ENCODE results near the gene NPHP4. TPM values are rescaled to one million over a fixed set of nuclear protein-coding genes. Genes with fewer than 3 reads are reported as not detected.

Gene NPHP4
- total RNA-seq, 1 experiment from 2014 or later, result 20.0 TPM

DNA sequence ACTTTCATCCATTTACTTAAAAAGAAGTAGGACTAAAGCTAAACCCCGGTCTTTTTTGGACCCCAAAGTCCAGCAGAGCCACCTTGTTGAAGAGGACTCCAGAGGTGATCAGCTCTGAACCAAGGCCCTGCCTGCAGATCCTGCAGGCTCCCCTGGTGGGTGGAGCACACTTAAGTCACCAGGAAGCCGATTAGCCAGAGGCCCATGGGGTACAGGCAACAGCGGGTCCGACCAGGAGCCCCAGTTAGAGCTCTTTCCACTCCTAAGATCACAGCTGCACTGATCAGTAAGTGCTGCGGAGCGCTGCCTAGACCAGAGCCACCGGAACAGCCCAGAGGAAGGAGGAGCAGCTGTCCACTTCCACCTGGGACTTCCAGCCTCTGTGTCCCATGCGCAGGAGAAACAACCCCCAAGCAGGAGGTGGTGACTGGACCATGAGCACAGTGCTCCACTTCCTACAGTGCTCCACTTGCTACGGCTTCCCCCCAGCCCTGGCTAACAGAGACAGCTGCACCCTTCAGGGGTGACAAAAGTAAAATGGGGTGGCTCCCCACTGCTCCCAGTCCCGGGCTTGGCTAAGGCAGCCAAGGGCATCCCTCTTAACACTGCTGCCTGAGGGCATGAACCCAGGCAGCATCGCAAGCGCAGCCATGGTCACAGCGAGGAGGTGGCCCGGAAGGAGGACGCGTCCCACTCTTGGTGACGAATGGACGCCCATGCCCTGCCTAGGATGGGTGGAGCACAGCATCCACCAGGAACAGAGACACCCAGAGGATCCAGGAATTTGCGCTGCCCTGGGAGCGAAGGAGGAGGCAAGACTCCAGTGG lies 58.0 kb downstream of the NPHP4 start:
- no peaks in the 10 kb centered on the region for H3K4me1 ChIP-seq (ENCODE audit: control insufficient read depth in 1 of 2, insufficient read depth in 2 of 2, low read length in 2 of 2)
- H3K79me2 ChIP-seq (ENCODE audit: insufficient read depth, low read length), result no peaks in the 10 kb centered on the region
- intact Hi-C loops (cut with micrococcal nuclease), result no loop called here
- no TSS peak for BruUV-seq (replicated peaks)
- H3K36me3 ChIP-seq (ENCODE audit: control insufficient read depth in 1 of 2, insufficient read depth in 2 of 2, low read length in 2 of 2), result peaks cover 0 to 2% of the 10 kb centered on the region in 2 experiments; a peak in 1 of 4 replicates
- H3K4me3 ChIP-seq (replicated peaks in 1 of 2; ENCODE audit: low read depth in 1 of 2, low read length in 2 of 2), result no peak overlapping the region
- DNase-seq (ENCODE audit: low read depth, low spot score), result no peak
- CTCF ChIA-PET, result no interaction called here
- H3K4me2 ChIP-seq (ENCODE audit: low read length), result no peak overlapping the region
- POLR2A ChIA-PET, result no interaction called here
- H4K20me1 ChIP-seq (ENCODE audit: insufficient read depth), result no peaks in the 10 kb centered on the region
- RAD21 ChIA-PET (ENCODE audit: low non-redundant PET in 1 of 2, low total read pairs in 2 of 2, uncharacterized antibody in 2 of 2, unreplicated experiment in 2 of 2), result no interaction called here
- no peak for ATAC-seq
- H3K9ac ChIP-seq (ENCODE audit: low read length), result no peak overlapping the region
- no peak overlapping the region for H3K27ac ChIP-seq (ENCODE audit: low read depth, low read length)
- no peak for TF ChIP-seq EZH2phosphoT487 (IDR thresholded peaks at IDR 0.05; ENCODE audit: borderline replicate concordance)
- H3K9me2 ChIP-seq (ENCODE audit: insufficient read depth), result no peaks in the 10 kb centered on the region
- no peaks in the 10 kb centered on the region for H3K27me3 ChIP-seq (ENCODE audit: insufficient read depth, low read length)
- no peaks in the 10 kb centered on the region for H3K9me3 ChIP-seq (ENCODE audit: control insufficient read depth in 1 of 2, insufficient read depth in 1 of 2, low read depth in 1 of 2, low read length in 2 of 2)
- no peak overlapping the region for H2AFZ ChIP-seq (ENCODE audit: low read depth, low read length, poor library complexity, severe bottlenecking)

DNA sequence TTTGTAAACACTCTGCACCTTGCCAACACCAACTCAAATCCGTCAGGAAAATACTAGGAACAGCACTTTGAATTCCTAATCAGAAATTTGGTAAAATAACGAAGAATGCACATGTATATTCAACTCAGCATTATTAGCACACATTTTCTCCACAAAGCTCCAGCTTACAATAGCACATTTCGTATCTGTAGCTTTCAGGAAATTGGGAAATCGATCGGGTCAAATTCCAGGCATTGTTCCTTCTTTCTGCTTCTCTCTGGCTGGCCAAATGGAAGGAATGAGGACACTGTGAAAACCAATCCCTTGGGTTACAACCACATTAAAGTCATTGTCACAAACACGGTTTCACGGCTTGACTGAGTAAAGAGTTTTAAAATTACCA lies 58.6 kb downstream of the NPHP4 start:
- H3K27ac ChIP-seq (ENCODE audit: low read depth, low read length), result no peak overlapping the region
- no peaks in the 10 kb centered on the region for H3K9me2 ChIP-seq (ENCODE audit: insufficient read depth)
- H3K4me3 ChIP-seq (replicated peaks in 1 of 2; ENCODE audit: low read depth in 1 of 2, low read length in 2 of 2), result no peak overlapping the region
- no peak for DNase-seq (ENCODE audit: low read depth, low spot score)
- H3K36me3 ChIP-seq (ENCODE audit: control insufficient read depth in 1 of 2, insufficient read depth in 2 of 2, low read length in 2 of 2), result peaks cover 0 to 2% of the 10 kb centered on the region in 2 experiments; a peak in 1 of 4 replicates
- ChIA-PET CTCF (no interaction called here), POLR2A (no interaction called here), RAD21 (ENCODE audit: low non-redundant PET in 1 of 2, low total read pairs in 2 of 2, uncharacterized antibody in 2 of 2, unreplicated experiment in 2 of 2) (no interaction called here)
- no peaks in the 10 kb centered on the region for H3K4me1 ChIP-seq (ENCODE audit: control insufficient read depth in 1 of 2, insufficient read depth in 2 of 2, low read length in 2 of 2)
- no peaks in the 10 kb centered on the region for H3K79me2 ChIP-seq (ENCODE audit: insufficient read depth, low read length)
- no peak overlapping the region for H3K9ac ChIP-seq (ENCODE audit: low read length)
- H3K4me2 ChIP-seq (ENCODE audit: low read length), result no peak overlapping the region
- no peaks in the 10 kb centered on the region for H3K27me3 ChIP-seq (ENCODE audit: insufficient read depth, low read length)
- BruUV-seq (replicated peaks), result no TSS peak
- no peak for TF ChIP-seq EZH2phosphoT487 (IDR thresholded peaks at IDR 0.05; ENCODE audit: borderline replicate concordance)
- no peak for TF ChIP-seq CBX3 (IDR thresholded peaks at IDR 0.05; ENCODE audit: low read depth)
- TF ChIP-seq SP1 (IDR thresholded peaks at IDR 0.05; ENCODE audit: low read depth), result no peak
- no peak for TF ChIP-seq ELF1 (IDR thresholded peaks at IDR 0.05; ENCODE audit: borderline replicate concordance, low read depth)
- no peak for TF ChIP-seq POLR2AphosphoS5 (IDR thresholded peaks at IDR 0.05; ENCODE audit: low read depth, low read length)
- TF ChIP-seq JUND (IDR thresholded peaks at IDR 0.05), result no peak
- no peak for TF ChIP-seq ZFX (IDR thresholded peaks at IDR 0.05)
- TF ChIP-seq, protein P1, sequence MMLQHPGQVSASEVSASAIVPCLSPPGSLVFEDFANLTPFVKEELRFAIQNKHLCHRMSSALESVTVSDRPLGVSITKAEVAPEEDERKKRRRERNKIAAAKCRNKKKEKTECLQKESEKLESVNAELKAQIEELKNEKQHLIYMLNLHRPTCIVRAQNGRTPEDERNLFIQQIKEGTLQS (IDR thresholded peaks at IDR 0.05), result no peak
- TF ChIP-seq, protein P2, sequence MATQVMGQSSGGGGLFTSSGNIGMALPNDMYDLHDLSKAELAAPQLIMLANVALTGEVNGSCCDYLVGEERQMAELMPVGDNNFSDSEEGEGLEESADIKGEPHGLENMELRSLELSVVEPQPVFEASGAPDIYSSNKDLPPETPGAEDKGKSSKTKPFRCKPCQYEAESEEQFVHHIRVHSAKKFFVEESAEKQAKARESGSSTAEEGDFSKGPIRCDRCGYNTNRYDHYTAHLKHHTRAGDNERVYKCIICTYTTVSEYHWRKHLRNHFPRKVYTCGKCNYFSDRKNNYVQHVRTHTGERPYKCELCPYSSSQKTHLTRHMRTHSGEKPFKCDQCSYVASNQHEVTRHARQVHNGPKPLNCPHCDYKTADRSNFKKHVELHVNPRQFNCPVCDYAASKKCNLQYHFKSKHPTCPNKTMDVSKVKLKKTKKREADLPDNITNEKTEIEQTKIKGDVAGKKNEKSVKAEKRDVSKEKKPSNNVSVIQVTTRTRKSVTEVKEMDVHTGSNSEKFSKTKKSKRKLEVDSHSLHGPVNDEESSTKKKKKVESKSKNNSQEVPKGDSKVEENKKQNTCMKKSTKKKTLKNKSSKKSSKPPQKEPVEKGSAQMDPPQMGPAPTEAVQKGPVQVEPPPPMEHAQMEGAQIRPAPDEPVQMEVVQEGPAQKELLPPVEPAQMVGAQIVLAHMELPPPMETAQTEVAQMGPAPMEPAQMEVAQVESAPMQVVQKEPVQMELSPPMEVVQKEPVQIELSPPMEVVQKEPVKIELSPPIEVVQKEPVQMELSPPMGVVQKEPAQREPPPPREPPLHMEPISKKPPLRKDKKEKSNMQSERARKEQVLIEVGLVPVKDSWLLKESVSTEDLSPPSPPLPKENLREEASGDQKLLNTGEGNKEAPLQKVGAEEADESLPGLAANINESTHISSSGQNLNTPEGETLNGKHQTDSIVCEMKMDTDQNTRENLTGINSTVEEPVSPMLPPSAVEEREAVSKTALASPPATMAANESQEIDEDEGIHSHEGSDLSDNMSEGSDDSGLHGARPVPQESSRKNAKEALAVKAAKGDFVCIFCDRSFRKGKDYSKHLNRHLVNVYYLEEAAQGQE (IDR thresholded peaks at IDR 0.05; ENCODE audit: low read depth), result no peak
- no peak for TF ChIP-seq TCF7L2 (IDR thresholded peaks at IDR 0.05; ENCODE audit: borderline replicate concordance, extremely low read depth, insufficient read depth, insufficient read length)
- TF ChIP-seq, protein P3, sequence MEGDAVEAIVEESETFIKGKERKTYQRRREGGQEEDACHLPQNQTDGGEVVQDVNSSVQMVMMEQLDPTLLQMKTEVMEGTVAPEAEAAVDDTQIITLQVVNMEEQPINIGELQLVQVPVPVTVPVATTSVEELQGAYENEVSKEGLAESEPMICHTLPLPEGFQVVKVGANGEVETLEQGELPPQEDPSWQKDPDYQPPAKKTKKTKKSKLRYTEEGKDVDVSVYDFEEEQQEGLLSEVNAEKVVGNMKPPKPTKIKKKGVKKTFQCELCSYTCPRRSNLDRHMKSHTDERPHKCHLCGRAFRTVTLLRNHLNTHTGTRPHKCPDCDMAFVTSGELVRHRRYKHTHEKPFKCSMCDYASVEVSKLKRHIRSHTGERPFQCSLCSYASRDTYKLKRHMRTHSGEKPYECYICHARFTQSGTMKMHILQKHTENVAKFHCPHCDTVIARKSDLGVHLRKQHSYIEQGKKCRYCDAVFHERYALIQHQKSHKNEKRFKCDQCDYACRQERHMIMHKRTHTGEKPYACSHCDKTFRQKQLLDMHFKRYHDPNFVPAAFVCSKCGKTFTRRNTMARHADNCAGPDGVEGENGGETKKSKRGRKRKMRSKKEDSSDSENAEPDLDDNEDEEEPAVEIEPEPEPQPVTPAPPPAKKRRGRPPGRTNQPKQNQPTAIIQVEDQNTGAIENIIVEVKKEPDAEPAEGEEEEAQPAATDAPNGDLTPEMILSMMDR (IDR thresholded peaks at IDR 0.05 in 2 of 3, conservative IDR thresholded peaks at IDR 0.05 in 1 of 3; ENCODE audit: borderline replicate concordance in 1 of 3, insufficient read depth in 1 of 3, low read depth in 2 of 3, low read length in 2 of 3), result no peak
- no peak for TF ChIP-seq CEBPB (IDR thresholded peaks at IDR 0.05; ENCODE audit: low read depth)
- no peak for TF ChIP-seq ZNF274 (IDR thresholded peaks at IDR 0.05; ENCODE audit: low read depth, low read length)
- no peaks in the 10 kb centered on the region for H4K20me1 ChIP-seq (ENCODE audit: insufficient read depth)
- H2AFZ ChIP-seq (ENCODE audit: low read depth, low read length, poor library complexity, severe bottlenecking), result no peak overlapping the region
- H3K9me3 ChIP-seq (ENCODE audit: control insufficient read depth in 1 of 2, insufficient read depth in 1 of 2, low read depth in 1 of 2, low read length in 2 of 2), result no peaks in the 10 kb centered on the region
- intact Hi-C loops (cut with micrococcal nuclease), result no loop called here
- ATAC-seq, result no peak
